ENCODE measurements around the gene JOSD2. TPM values are rescaled to one million over a fixed set of nuclear protein-coding genes. Genes with fewer than 3 reads are reported as not detected.
A peak's percentile ranks its signal among the peaks of the same experiment; 100 is the strongest.

Gene JOSD2
- total and polyA plus RNA-seq, 2 of the 4 experiments (the other 2 are of a cell fraction) = 12.2 to 54.1 TPM

GRCh38 chr19:50488389-50489194 lies 22.4 kb downstream of the JOSD2 start:
- H3K9me1 ChIP-seq (ENCODE audit: insufficient read depth, low read length) = no peaks in the 10 kb centered on the region
- no peak overlapping the region for H3K18ac ChIP-seq (ENCODE audit: low read depth, low read length)
- peaks cover 6% of the 10 kb centered on the region; the same call in 1 of the 2 replicates for H3K9me3 ChIP-seq (ENCODE audit: control insufficient read depth, insufficient read depth, low read length)
- H3K27ac ChIP-seq (ENCODE audit: insufficient read depth, low read length) = no peak overlapping the region
- ATAC-seq (ENCODE audit: low read depth) = peak; percentile 19; the same call in 1 of the 2 replicates
- H4K91ac ChIP-seq (ENCODE audit: insufficient read depth, low read depth, low read length) = no peak overlapping the region
- peaks cover 40% of the 10 kb centered on the region for H3K27me3 ChIP-seq (ENCODE audit: control insufficient read depth, insufficient read depth, low read length)
- H4K5ac ChIP-seq (ENCODE audit: low read depth, low read length) = no peak overlapping the region
- H2BK5ac ChIP-seq (ENCODE audit: low read depth, low read length, poor library complexity, severe bottlenecking) = no peak overlapping the region
- H4K8ac ChIP-seq (ENCODE audit: low read depth in 2 of 2, low read length in 2 of 2) = no peak overlapping the region
- TF ChIP-seq, protein P1, sequence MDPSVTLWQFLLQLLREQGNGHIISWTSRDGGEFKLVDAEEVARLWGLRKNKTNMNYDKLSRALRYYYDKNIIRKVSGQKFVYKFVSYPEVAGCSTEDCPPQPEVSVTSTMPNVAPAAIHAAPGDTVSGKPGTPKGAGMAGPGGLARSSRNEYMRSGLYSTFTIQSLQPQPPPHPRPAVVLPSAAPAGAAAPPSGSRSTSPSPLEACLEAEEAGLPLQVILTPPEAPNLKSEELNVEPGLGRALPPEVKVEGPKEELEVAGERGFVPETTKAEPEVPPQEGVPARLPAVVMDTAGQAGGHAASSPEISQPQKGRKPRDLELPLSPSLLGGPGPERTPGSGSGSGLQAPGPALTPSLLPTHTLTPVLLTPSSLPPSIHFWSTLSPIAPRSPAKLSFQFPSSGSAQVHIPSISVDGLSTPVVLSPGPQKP (IDR thresholded peaks at IDR 0.05; ENCODE audit: borderline replicate concordance, low read depth, low read length) = no peak
- TF ChIP-seq MAFK (IDR thresholded peaks at IDR 0.05; ENCODE audit: low read depth, low read length) (no peak), CHD1 (IDR thresholded peaks at IDR 0.05; ENCODE audit: low read depth, low read length) (no peak), NFE2L2 (IDR thresholded peaks at IDR 0.05; ENCODE audit: low read depth, low read length) (no peak), BHLHE40 (IDR thresholded peaks at IDR 0.05; ENCODE audit: low read depth, low read length) (no peak), RFX5 (IDR thresholded peaks at IDR 0.05; ENCODE audit: low read depth, low read length) (no peak), RCOR1 (IDR thresholded peaks at IDR 0.05; ENCODE audit: insufficient replicate concordance, low read length) (no peak), FOS (IDR thresholded peaks at IDR 0.05; ENCODE audit: low read depth, low read length) (no peak), CEBPB (IDR thresholded peaks at IDR 0.05; ENCODE audit: low read depth, low read length) (no peak)
- H2BK120ac ChIP-seq (ENCODE audit: low read depth, low read length) = no peak overlapping the region
- BruUV-seq (replicated peaks) = no TSS peak
- in situ Hi-C loops (cut with MboI; ENCODE audit: low sequenced_read_pairs) = no loop called here
- H3K23ac ChIP-seq (ENCODE audit: low read depth, low read length) = no peak overlapping the region
- no peak overlapping the region for H3K56ac ChIP-seq (ENCODE audit: extremely low read depth, insufficient read depth, low read length)
- no peak for DNase-seq
- no peak overlapping the region for H2AK9ac ChIP-seq (replicated peaks; ENCODE audit: low read depth, low read length, poor library complexity)
- H3K36me3 ChIP-seq (ENCODE audit: control insufficient read depth, insufficient read depth, low read length) = peaks cover 2% of the 10 kb centered on the region; the same call in 1 of the 2 replicates
- no peak overlapping the region for H2BK20ac ChIP-seq (ENCODE audit: low read depth, low read length)
- intact Hi-C loops (cut with micrococcal nuclease) = no loop called here
- dilution Hi-C loops (cut with HindIII; ENCODE audit: low sequenced_read_pairs, unreplicated experiment) = no loop called here
- H3K4ac ChIP-seq (ENCODE audit: low read depth, low read length) = no peak overlapping the region
- no peak overlapping the region for H2BK15ac ChIP-seq (ENCODE audit: low read depth, low read length)
- H3K4me1 ChIP-seq (ENCODE audit: control insufficient read depth, insufficient read depth, low read length) = no peaks in the 10 kb centered on the region
- CTCF ChIA-PET = no interaction called here
- no peak overlapping the region for H2AFZ ChIP-seq (replicated peaks; ENCODE audit: low read length, poor library complexity)
- H3K79me1 ChIP-seq (ENCODE audit: low read depth in 1 of 2, low read length in 2 of 2) = no peaks in the 10 kb centered on the region
- no peak overlapping the region for H2AK5ac ChIP-seq (ENCODE audit: low read depth, low read length)
- 18% methylated on average over 7 of the region's 13 CpGs; no CpG with 5 or more reads in 1 of the 2 experiments for WGBS, 2 experiments (ENCODE audit: extremely low coverage in 2 of 2, insufficient read length in 1 of 2)
- no peak overlapping the region for H3K14ac ChIP-seq (replicated peaks; ENCODE audit: low read depth, low read length)
- POLR2A ChIA-PET (ENCODE audit: unreplicated experiment) = no interaction called here
- no peak overlapping the region for H3K4me2 ChIP-seq (ENCODE audit: low read depth, low read length)
- H3K4me3 ChIP-seq (ENCODE audit: insufficient read depth, low read depth, low read length) = no peak overlapping the region
- no peak overlapping the region for H3K9ac ChIP-seq (ENCODE audit: low read depth, low read length)
- no peaks in the 10 kb centered on the region for H4K20me1 ChIP-seq (ENCODE audit: insufficient read depth, low read length)

All from IMR-90 (cell line).